ENCODE measurements around the gene CHID1. TPM values are rescaled to one million over a fixed set of nuclear protein-coding genes. Genes with fewer than 3 reads are reported as not detected.

Gene CHID1
- total RNA-seq, 3 donors from 2014 or later: 52.3 to 64.3 (median 55.3) TPM

- Histone ChIP-seq H3K4me1 (ENCODE audit: low read depth) (no peaks in the 10 kb centered on the region), H3K4me3 (no peak overlapping the region), H3K9me3 (no peaks in the 10 kb centered on the region), H3K36me3 (ENCODE audit: low read depth) (no peaks in the 10 kb centered on the region)
- no peak for DNase-seq
- no peak for ATAC-seq
- intact Hi-C loops (cut with DNase I, micrococcal nuclease): no loop called here
- no peak for TF ChIP-seq CTCF (IDR thresholded peaks at IDR 0.05)
Observed at GRCh38 chr11:917426-917825, 6.8 kb upstream of the CHID1 start.

- peaks cover 4% of the 10 kb centered on the region for H3K4me1 ChIP-seq (ENCODE audit: low read depth)
- no peaks in the 10 kb centered on the region for H3K36me3 ChIP-seq (ENCODE audit: low read depth)
- no peak for ATAC-seq
- intact Hi-C loops (cut with DNase I, micrococcal nuclease): no loop called here
- no peak overlapping the region for H3K4me3 ChIP-seq
- no peak for TF ChIP-seq CTCF (IDR thresholded peaks at IDR 0.05)
- H3K9me3 ChIP-seq: no peaks in the 10 kb centered on the region
- peak; percentile 48 to 70 (median 52) for DNase-seq
Observed at GRCh38 chr11:914747-915501, 4.3 kb upstream of the CHID1 start.

GRCh38 chr11:914204-914603 lies 3.6 kb upstream of the CHID1 start:
- no peaks in the 10 kb centered on the region for H3K9me3 ChIP-seq
- DNase-seq (no peak), ATAC-seq (no peak)
- no peak overlapping the region for H3K4me3 ChIP-seq
- no peak for TF ChIP-seq CTCF (IDR thresholded peaks at IDR 0.05)
- no peaks in the 10 kb centered on the region for H3K36me3 ChIP-seq (ENCODE audit: low read depth)
- H3K4me1 ChIP-seq (ENCODE audit: low read depth): peaks cover 11% of the 10 kb centered on the region
- intact Hi-C loops (cut with DNase I, micrococcal nuclease): no loop called here

- ATAC-seq: no peak
- H3K4me3 ChIP-seq: no peak overlapping the region
- peaks cover 11% of the 10 kb centered on the region for H3K4me1 ChIP-seq (ENCODE audit: low read depth)
- H3K9me3 ChIP-seq: no peaks in the 10 kb centered on the region
- intact Hi-C loops (cut with DNase I, micrococcal nuclease): no loop called here
- no peak for TF ChIP-seq CTCF (IDR thresholded peaks at IDR 0.05)
- no peak for DNase-seq
- no peaks in the 10 kb centered on the region for H3K36me3 ChIP-seq (ENCODE audit: low read depth)
Observed at GRCh38 chr11:913043-913442, 2.4 kb upstream of the CHID1 start.

GRCh38 chr11:912266-912665 lies 1.7 kb upstream of the CHID1 start:
- TF ChIP-seq CTCF (IDR thresholded peaks at IDR 0.05): no peak
- Histone ChIP-seq H3K9me3 (no peaks in the 10 kb centered on the region), H3K36me3 (ENCODE audit: low read depth) (no peaks in the 10 kb centered on the region), H3K4me3 (no peak overlapping the region), H3K4me1 (ENCODE audit: low read depth) (peaks cover 11% of the 10 kb centered on the region)
- ATAC-seq (no peak), DNase-seq (peak in 1 of 3 donors; percentile 50)
- intact Hi-C loops (cut with DNase I, micrococcal nuclease): no loop called here

GRCh38 chr11:911890-912219 lies 1.2 kb upstream of the CHID1 start:
- intact Hi-C loops (cut with DNase I, micrococcal nuclease): no loop called here
- Histone ChIP-seq H3K9me3 (no peaks in the 10 kb centered on the region), H3K36me3 (ENCODE audit: low read depth) (no peaks in the 10 kb centered on the region), H3K4me3 (no peak overlapping the region), H3K4me1 (ENCODE audit: low read depth) (peaks cover 11% of the 10 kb centered on the region)
- DNase-seq (no peak), ATAC-seq (no peak)
- no peak for TF ChIP-seq CTCF (IDR thresholded peaks at IDR 0.05)
